ENCODE measurements around the gene IGF2R.

The IGF2R gene

DNA sequence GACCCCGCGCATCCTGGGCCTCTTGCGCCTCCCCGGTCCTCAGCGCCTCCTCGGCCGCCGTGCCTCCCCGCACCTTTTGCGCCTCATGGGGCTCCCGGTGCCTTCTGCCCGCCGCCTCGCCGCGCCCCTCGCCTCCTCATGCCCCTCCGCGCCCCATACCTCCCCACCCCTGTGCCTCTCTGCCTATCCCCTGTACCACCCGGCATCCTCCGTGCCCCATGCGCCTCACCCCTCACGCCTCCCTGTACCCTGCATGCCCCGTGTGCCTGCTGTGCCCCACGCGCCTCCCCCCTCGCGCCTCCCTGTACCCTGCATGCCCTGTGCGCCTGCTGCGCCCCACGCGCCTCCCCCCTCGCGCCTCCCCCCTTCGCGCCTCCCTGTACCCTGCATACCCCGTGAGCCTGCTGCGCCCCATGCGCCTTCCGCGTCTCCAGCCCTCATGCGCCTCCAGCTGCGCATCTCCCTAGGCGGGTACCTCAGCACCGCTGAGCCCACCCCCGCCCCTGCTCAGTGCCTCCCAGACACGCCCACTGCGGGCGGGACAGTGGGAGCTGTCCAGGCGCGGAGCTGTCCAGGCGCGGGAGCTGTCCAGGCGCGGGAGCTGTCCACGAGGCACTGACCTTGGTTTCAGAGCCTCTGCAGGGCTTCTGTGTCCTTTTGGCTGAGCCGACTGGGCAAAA, 37.1 kb downstream of the IGF2R start:
- no peak for DNase-seq (ENCODE audit: extremely low read depth, low read depth)
- TF ChIP-seq, protein P1, sequence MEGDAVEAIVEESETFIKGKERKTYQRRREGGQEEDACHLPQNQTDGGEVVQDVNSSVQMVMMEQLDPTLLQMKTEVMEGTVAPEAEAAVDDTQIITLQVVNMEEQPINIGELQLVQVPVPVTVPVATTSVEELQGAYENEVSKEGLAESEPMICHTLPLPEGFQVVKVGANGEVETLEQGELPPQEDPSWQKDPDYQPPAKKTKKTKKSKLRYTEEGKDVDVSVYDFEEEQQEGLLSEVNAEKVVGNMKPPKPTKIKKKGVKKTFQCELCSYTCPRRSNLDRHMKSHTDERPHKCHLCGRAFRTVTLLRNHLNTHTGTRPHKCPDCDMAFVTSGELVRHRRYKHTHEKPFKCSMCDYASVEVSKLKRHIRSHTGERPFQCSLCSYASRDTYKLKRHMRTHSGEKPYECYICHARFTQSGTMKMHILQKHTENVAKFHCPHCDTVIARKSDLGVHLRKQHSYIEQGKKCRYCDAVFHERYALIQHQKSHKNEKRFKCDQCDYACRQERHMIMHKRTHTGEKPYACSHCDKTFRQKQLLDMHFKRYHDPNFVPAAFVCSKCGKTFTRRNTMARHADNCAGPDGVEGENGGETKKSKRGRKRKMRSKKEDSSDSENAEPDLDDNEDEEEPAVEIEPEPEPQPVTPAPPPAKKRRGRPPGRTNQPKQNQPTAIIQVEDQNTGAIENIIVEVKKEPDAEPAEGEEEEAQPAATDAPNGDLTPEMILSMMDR (IDR thresholded peaks at IDR 0.05; ENCODE audit: low read depth, low read length) = no peak

DNA sequence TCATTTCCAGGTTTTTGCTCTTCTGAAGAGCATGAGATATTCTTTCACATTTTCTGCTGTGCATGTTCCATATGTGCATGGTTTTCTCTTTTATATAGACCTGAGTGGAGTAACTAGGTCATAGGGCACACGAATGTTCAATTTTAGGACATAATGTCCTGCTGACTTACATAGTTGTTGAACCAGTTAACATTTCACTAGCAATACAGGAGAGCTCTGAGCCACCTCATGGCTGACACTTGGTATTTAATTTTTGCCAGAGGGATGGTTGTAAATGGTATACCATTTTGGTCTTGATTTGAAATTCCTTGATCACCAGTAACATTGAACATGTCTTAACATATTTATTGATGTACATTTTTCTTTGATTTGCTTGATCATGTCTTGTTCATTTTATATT, 38.3 kb downstream of the IGF2R start:
- no peak for DNase-seq (ENCODE audit: extremely low read depth, low read depth)
- TF ChIP-seq, protein P1 (IDR thresholded peaks at IDR 0.05; ENCODE audit: low read depth, low read length) = no peak

DNA sequence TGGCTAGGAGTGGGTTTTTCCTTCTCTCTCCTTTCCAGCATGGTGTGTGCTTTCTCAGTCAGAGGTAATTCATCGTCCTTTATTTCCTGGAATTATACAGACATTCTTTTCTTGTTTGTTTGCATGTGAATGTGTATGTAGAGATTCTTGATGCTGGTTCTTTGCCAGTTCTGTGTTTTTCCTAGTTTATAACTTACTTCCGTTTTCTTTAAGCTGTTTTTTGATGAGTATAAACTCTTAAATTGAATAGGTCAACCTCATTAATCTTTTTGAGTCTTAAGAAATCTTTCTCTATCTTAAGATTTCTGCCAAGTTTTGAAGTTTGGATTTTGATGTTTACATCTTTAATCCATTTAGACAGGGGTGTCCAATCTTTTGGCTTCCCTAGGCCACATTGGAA, 38.7 kb downstream of the IGF2R start:
- no peak for DNase-seq (ENCODE audit: extremely low read depth, low read depth)
- TF ChIP-seq, protein P1 (IDR thresholded peaks at IDR 0.05; ENCODE audit: low read depth, low read length) = no peak

DNA sequence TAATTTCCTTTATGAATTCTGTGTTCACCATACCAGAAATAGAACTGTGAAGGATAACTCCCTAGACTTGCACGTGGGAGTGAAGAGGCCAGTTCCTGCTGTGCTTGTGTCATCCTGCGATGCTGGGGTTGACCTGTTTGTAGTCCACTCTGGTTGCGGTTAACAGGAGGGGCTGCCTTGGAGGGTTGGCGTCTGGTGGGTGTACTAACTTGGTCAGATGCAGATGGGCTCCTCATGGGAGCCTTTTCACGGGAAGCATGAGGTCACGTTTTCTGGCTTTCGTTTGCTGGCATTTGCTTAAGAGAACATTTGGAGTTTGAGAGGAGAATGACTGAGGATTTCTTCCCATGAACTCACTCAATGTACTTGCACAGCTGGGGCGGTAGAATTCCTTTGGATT, 41.2 kb downstream of the IGF2R start:
- peak; percentile 47 for DNase-seq (ENCODE audit: extremely low read depth, low read depth)
- TF ChIP-seq, protein P1 (IDR thresholded peaks at IDR 0.05; ENCODE audit: low read depth, low read length) = no peak

DNA sequence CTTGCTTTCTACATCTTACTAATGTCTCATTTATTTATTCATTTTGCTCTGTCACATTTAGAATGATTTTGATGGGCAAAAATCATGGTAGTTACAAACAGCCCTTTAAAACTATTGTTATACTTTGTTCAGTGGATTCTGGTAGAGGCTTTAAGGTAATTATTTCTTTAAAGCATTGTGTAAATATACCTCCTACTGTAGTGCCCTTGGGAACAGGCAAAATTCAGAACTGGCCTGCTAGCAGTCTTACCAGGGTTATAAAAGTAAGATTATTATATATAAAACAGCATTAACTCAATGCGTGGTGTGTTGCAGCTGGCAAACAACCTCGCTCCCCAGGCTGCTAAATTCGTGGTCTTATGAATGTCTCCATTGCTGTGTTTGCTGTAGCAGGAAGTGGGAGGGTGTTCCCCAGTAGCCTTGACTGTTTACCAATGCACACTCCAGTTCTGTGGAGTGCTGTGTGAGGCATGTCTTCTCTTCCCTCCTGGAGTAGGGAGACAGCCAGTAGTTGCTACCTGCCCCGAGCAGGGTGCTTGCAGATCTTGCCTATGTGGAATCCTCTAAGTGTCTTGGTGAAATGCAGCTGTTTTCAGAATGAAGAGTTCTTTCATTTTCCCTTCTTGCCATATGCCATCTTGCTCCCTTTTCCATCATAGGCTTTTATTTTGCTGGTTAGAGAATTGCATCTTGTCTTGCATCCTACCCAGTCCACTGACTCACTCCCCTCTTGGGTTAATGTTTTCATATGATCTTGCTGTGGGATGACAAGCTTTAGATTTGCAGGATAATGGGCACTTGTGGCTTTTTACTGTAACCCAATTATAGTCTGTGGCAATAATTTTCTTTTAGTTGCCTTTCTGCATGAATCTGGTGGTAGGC, 45.3 kb downstream of the IGF2R start:
- DNase-seq (ENCODE audit: extremely low read depth, low read depth) = no peak
- TF ChIP-seq, protein P1 (IDR thresholded peaks at IDR 0.05; ENCODE audit: low read depth, low read length) = no peak

DNA sequence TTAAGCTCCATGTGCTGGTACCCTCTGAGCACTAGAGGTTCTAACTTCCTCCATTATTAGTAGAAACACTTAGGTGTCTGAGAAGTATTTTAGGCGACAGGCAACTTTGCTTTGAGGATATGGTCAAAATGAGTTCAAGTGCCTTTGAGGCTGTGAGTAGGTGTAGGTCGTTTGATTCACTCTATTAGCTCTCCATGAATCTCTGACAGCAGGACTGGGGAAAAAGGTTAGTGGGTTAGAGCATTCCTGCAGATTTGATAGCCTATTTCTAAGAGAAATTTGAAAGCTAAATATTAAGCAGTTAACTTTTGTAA, 45.9 kb downstream of the IGF2R start:
- DNase-seq (ENCODE audit: extremely low read depth, low read depth) = no peak
- TF ChIP-seq, protein P1 (IDR thresholded peaks at IDR 0.05; ENCODE audit: low read depth, low read length) = no peak

Measured in AG09319 (cell line).